HepG2 (cell line): ENCODE results near the gene ARHGEF10L. TPM values are rescaled to one million over a fixed set of nuclear protein-coding genes. Genes with fewer than 3 reads are reported as not detected.

ENCODE experiments used
- ATAC-seq: fragments of 200-7000 bp; cut with Tn5 transposase; 3 replicates; pipeline ENCODE4 v1.9.1; 2020; ENCODE audit warnings: mild to moderate bottlenecking, moderate library complexity
- BruUV-seq: library from RNA; stranded (reverse); fragments of 400-500 nt; replicated peaks from 2 replicates; lab custom pipeline; 2021; lab: Mats Ljungman, UMichigan
- CTCF ChIA-PET: fragments of 300-600 bp; formaldehyde crosslinking; extraction: SDS; loops from one replicate; lab custom pipeline; 2021; ENCODE audit warnings: low total read pairs, inconsistent platforms, low intra/inter-chr PET ratio; lab: Yijun Ruan, JAX
- POLR2A ChIA-PET: fragments of 350-600 bp; sonication (Branson Sonifier 250); formaldehyde crosslinking; loops from one replicate; lab custom pipeline; 2020; ENCODE audit warnings: antibody characterized with exemption, inconsistent platforms; lab: Yijun Ruan, JAX
- DNase-seq: peaks from one replicate; pipeline ENCODE4 v3.0.0-alpha.2; 2015; ENCODE audit warnings: low spot score
- FAIRE-seq: peaks from 3 replicates; lab custom pipeline; 2011; peaks lifted over from hg19 to GRCh38; lab: Jason Lieb, UNC
- H2AFZ ChIP-seq: one replicate; pipeline ENCODE4 v1.6.1; 2011; ENCODE audit warnings: low read length, inconsistent platforms
- H3K27ac ChIP-seq: fragments of 300-600 bp; 3 replicates; pipeline ENCODE4 v1.8.0; 2011; ENCODE audit warnings: mixed run types, mild to moderate bottlenecking, mixed read lengths, low read length, inconsistent platforms; ENCODE audit not compliant: insufficient read depth; ENCODE audit errors: extremely low read length
- H3K27me3 ChIP-seq, 2 experiments: fragments of 200-600 bp in 1 of 2; 2 replicates in 1 of 2; 3 replicates in 1 of 2; pipeline versions ENCODE4 v1.6.0 to v1.8.0; 2011; ENCODE audit warnings: low read length in 2 of 2, mild to moderate bottlenecking in 2 of 2, moderate library complexity in 2 of 2, inconsistent platforms in 1 of 2; ENCODE audit not compliant: insufficient read depth in 2 of 2, control insufficient read depth in 1 of 2
- H3K36me3 ChIP-seq, 2 experiments: fragments of 200-600 bp in 1 of 2; replicated peaks in 1 of 2; 2 replicates in 1 of 2; 3 replicates in 1 of 2; pipeline versions ENCODE4 v1.5.1 to v1.8.0; 2011; ENCODE audit warnings: low read length in 2 of 2, inconsistent platforms in 1 of 2; ENCODE audit not compliant: insufficient read depth in 2 of 2, control insufficient read depth in 1 of 2
- H3K4me1 ChIP-seq: 2 replicates; pipeline ENCODE4 v1.5.1; 2012; ENCODE audit warnings: low read length, inconsistent platforms; ENCODE audit not compliant: insufficient read depth
- H3K4me2 ChIP-seq: 2 replicates; pipeline ENCODE4 v1.6.0; 2011; ENCODE audit warnings: low read depth, low read length, inconsistent platforms
- H3K4me3 ChIP-seq, 3 experiments: fragments of 200-600 bp in 1 of 3; sonication (generic), shearing (Covaris generic) in 1 of 3; replicated peaks in 1 of 3; 2 replicates each; pipeline ENCODE4 v1.5.1; 2011 to 2016; ENCODE audit warnings: low read length in 3 of 3, inconsistent platforms in 2 of 3, low read depth in 2 of 3, mild to moderate bottlenecking in 2 of 3, control low read depth in 1 of 3, mixed read lengths in 1 of 3; ENCODE audit not compliant: insufficient read depth in 1 of 3
- H3K79me2 ChIP-seq: one replicate; pipeline ENCODE4 v1.6.1; 2011; ENCODE audit warnings: low read length, inconsistent platforms; ENCODE audit not compliant: insufficient read depth
- H3K9ac ChIP-seq: 2 replicates; pipeline ENCODE4 v1.6.0; 2011; ENCODE audit warnings: mild to moderate bottlenecking, low read depth, low read length, inconsistent platforms; ENCODE audit not compliant: insufficient read depth
- H3K9me3 ChIP-seq: 2 replicates; pipeline ENCODE4 v1.5.1; 2012; ENCODE audit warnings: mild to moderate bottlenecking, low read length
- H4K20me1 ChIP-seq: 2 replicates; pipeline ENCODE4 v1.6.0; 2011; ENCODE audit warnings: inconsistent platforms, mild to moderate bottlenecking, low read length, moderate library complexity; ENCODE audit not compliant: insufficient read depth
- ESRRA ChIP-seq: sonication (generic); formaldehyde crosslinking; IDR thresholded peaks from 2 replicates; pipeline ENCODE4 v1.5.1; 2020; ENCODE audit warnings: mild to moderate bottlenecking, low read depth, missing genetic modification reagents
- ZFP82 ChIP-seq: sonication (generic); formaldehyde crosslinking; IDR thresholded peaks from 2 replicates; pipeline ENCODE4 v1.5.1; 2020; ENCODE audit warnings: mild to moderate bottlenecking, missing genetic modification reagents, borderline replicate concordance
- WGBS: methylation state at CpG from one replicate; pipeline ENCODE4 v1.1.6; 2017; ENCODE audit warnings: low lambda C conversion rate; 5-methylcytosine and 5-hydroxymethylcytosine counted together
- in situ Hi-C: cut with HindIII; loops from 2 replicates; pipeline ENCODE4 v1.10.0; 2017; ENCODE audit warnings: low pct_unique_long_range_greater_than_20kb; ENCODE audit not compliant: extremely low pct_ligation_motif_present
- intact Hi-C: fragments of 100-400 bp; cut with micrococcal nuclease; formaldehyde crosslinking; loops from one replicate; pipeline ENCODE4 v1.10.0; 2022; ENCODE audit not compliant: unreplicated experiment
- polyA plus RNA-seq, 8 experiments: library from polyadenylated mRNA; depleted of rRNA in 3 of 8; stranded (reverse) in 7 of 8; unstranded in 1 of 8; fragments of >200 nt; fragmentation: Illumina TruSeq in 4 of 8; extraction: Trizol in 4 of 8; gene quantifications; 2 replicates each; pipeline versions ENCODE4 v1.2.1 to v1.2.3, GENCODE V29; 2011 to 2016; ENCODE audit warnings: low read depth in 4 of 8, missing spikeins in 1 of 8, mixed read lengths in 1 of 8; ENCODE audit not compliant: insufficient read depth in 1 of 8
- total RNA-seq, 5 experiments: library from RNA; depleted of rRNA; stranded (reverse); fragments of >200 nt; fragmentation: Illumina TruSeq; extraction: Trizol; gene quantifications; 2 replicates each; pipeline ENCODE4 v1.2.3, GENCODE V29; 2016; ENCODE audit warnings: low read depth in 1 of 5
- TF ChIP-seq, protein P1 (sequence below): IDR thresholded peaks from 2 replicates; pipeline ENCODE4 v1.6.1; 2018; ENCODE audit warnings: missing genetic modification reagents
- TF ChIP-seq, protein P2 (sequence below): sonication (generic); formaldehyde crosslinking; IDR thresholded peaks from 2 replicates; pipeline ENCODE4 v1.4.0; 2020; ENCODE audit warnings: missing genetic modification reagents
- TF ChIP-seq, protein P3 (sequence below): sonication (generic); formaldehyde crosslinking; IDR thresholded peaks from 2 replicates; pipeline ENCODE4 v1.5.0; 2020; ENCODE audit warnings: missing genetic modification reagents
- TF ChIP-seq, protein P4 (sequence below): sonication (generic); formaldehyde crosslinking; IDR thresholded peaks from 2 replicates; pipeline ENCODE4 v1.4.0; 2020; ENCODE audit warnings: missing genetic modification reagents

Gene ARHGEF10L
- total and polyA plus RNA-seq, 2 of the 13 experiments (the other 11 are each of a cell fraction or from before 2014, with no cell fraction given): 46.5 to 78.3 TPM

DNA sequence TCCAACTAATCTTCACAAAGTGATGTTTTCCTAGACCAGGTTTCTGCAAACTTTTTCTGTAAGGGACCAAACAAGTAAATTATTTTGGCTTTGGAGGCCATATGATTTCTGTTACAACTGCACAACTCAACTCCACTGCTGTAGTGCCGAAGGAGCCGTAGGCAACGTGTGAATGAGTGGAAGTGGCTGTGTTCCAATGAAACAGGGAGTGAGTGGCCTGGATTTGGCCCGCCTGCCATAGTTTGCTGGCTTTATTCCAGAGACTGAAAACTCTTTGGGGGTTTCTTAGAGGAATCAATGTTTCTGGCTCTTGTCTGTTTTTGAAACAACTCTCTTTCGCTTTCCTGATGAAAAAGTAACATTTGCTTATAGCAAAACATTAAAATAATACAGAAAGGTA is 203.1 kb downstream of the ARHGEF10L start:
- ATAC-seq (no peak), FAIRE-seq (no peak), DNase-seq (no peak)
- TF ChIP-seq, protein P1, sequence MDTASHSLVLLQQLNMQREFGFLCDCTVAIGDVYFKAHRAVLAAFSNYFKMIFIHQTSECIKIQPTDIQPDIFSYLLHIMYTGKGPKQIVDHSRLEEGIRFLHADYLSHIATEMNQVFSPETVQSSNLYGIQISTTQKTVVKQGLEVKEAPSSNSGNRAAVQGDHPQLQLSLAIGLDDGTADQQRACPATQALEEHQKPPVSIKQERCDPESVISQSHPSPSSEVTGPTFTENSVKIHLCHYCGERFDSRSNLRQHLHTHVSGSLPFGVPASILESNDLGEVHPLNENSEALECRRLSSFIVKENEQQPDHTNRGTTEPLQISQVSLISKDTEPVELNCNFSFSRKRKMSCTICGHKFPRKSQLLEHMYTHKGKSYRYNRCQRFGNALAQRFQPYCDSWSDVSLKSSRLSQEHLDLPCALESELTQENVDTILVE: no peak
- Histone ChIP-seq H3K79me2 (no peaks in the 10 kb centered on the region), H3K27ac (no peak overlapping the region), H4K20me1 (no peaks in the 10 kb centered on the region), H3K4me2 (no peak overlapping the region), H3K27me3 (peaks cover 6 to 21% of the 10 kb centered on the region in 2 experiments; a peak in 3 of 5 replicates), H3K9me3 (no peaks in the 10 kb centered on the region), H3K4me3 (no peak overlapping the region), H3K9ac (no peak overlapping the region), H3K36me3 (no peaks in the 10 kb centered on the region), H2AFZ (no peak overlapping the region), H3K4me1 (no peaks in the 10 kb centered on the region)
- CTCF ChIA-PET: no interaction called here
- POLR2A ChIA-PET: no interaction called here
- in situ Hi-C loops (no loop called here), intact Hi-C loops (no loop called here)
- no TSS peak for BruUV-seq
- WGBS: 9% methylated on average over 5 of the region's 5 CpGs

DNA sequence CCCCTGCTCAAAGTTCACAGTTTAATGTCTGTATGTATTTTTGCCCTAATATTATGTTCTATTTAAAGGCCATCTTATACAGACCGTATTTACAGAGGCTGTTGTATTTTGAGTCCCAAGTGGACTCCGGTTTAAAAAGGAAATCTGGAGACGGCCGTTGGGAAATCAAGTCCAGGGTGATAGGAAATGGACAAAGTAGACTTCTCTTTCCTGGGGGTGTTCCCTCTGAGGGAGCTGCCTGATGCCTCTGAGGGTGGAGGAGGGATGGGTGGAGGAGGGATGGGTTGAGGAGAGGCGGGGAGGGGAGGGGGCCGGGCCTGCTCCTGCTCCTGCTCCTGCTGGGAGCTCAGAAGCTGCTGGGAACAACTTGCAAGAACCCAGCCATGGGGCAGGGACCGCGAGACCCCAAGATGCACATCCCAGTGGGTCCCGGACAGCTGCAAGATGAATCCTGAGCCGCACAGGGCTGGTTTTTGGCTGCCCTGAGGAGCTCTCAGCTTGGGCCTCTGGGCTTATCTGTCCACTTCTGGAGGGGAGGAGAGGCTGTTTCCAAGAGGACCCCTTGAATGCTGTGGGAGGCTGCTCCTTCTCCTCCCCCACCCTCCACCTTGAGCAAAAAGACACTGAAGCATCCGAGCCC is 203.6 kb downstream of the ARHGEF10L start:
- no peak overlapping the region for H3K27ac ChIP-seq
- ATAC-seq (no peak), FAIRE-seq (no peak), DNase-seq (no peak)
- intact Hi-C loops: no loop called here
- TF ChIP-seq, protein P2, sequence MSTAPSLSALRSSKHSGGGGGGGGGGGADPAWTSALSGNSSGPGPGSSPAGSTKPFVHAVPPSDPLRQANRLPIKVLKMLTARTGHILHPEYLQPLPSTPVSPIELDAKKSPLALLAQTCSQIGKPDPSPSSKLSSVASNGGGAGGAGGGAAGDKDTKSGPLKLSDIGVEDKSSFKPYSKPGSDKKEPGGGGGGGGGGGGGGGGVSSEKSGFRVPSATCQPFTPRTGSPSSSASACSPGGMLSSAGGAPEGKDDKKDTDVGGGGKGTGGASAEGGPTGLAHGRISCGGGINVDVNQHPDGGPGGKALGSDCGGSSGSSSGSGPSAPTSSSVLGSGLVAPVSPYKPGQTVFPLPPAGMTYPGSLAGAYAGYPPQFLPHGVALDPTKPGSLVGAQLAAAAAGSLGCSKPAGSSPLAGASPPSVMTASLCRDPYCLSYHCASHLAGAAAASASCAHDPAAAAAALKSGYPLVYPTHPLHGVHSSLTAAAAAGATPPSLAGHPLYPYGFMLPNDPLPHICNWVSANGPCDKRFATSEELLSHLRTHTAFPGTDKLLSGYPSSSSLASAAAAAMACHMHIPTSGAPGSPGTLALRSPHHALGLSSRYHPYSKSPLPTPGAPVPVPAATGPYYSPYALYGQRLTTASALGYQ (CRISPR knock-in tag): no peak
- TF ChIP-seq ESRRA (CRISPR knock-in tag) (no peak), ZFP82 (CRISPR knock-in tag) (no peak)
- TF ChIP-seq, protein P3, sequence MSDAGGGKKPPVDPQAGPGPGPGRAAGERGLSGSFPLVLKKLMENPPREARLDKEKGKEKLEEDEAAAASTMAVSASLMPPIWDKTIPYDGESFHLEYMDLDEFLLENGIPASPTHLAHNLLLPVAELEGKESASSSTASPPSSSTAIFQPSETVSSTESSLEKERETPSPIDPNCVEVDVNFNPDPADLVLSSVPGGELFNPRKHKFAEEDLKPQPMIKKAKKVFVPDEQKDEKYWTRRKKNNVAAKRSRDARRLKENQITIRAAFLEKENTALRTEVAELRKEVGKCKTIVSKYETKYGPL (CRISPR knock-in tag): no peak
- TF ChIP-seq, protein P4, sequence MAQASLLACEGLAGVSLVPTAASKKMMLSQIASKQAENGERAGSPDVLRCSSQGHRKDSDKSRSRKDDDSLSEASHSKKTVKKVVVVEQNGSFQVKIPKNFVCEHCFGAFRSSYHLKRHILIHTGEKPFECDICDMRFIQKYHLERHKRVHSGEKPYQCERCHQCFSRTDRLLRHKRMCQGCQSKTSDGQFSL (CRISPR knock-in tag): no peak
- H3K9me3 ChIP-seq: no peaks in the 10 kb centered on the region
- H4K20me1 ChIP-seq: no peaks in the 10 kb centered on the region
- WGBS: 9% methylated on average over 7 of the region's 11 CpGs
- in situ Hi-C loops: no loop called here
- no peak overlapping the region for H3K9ac ChIP-seq
- ChIA-PET POLR2A (no interaction called here), CTCF (no interaction called here)
- no peak overlapping the region for H3K4me2 ChIP-seq
- no peaks in the 10 kb centered on the region for H3K79me2 ChIP-seq
- BruUV-seq: no TSS peak
- peaks cover 6 to 21% of the 10 kb centered on the region in 2 experiments; a peak in 3 of 5 replicates for H3K27me3 ChIP-seq
- H3K4me3 ChIP-seq: no peak overlapping the region
- no peaks in the 10 kb centered on the region for H3K36me3 ChIP-seq
- H3K4me1 ChIP-seq: no peaks in the 10 kb centered on the region
- H2AFZ ChIP-seq: no peak overlapping the region
